Urinary bladder (tissue), 4 donors: Measurements from ENCODE around the gene SELP. TPM values are rescaled to one million over a fixed set of nuclear protein-coding genes. Genes with fewer than 3 reads are reported as not detected.
A peak's percentile ranks its signal among the peaks of the same experiment; 100 is the strongest.

Source experiments
- DNase-seq: peaks from one replicate; pipeline ENCODE4 v3.0.0-alpha.2; 2015; ENCODE audit errors: extremely low spot score
- H3K27ac ChIP-seq: one replicate; pipeline ENCODE4 v1.5.1; 2013; ENCODE audit warnings: low read depth, mild to moderate bottlenecking, moderate library complexity
- H3K36me3 ChIP-seq: one replicate; pipeline ENCODE4 v1.6.1; 2013; ENCODE audit warnings: mild to moderate bottlenecking, moderate library complexity; ENCODE audit not compliant: insufficient read depth
- H3K4me1 ChIP-seq: one replicate; pipeline ENCODE4 v1.6.1; 2013; ENCODE audit warnings: mild to moderate bottlenecking, moderate library complexity; ENCODE audit not compliant: insufficient read depth
- H3K4me3 ChIP-seq: one replicate; pipeline ENCODE4 v1.5.1; 2013; ENCODE audit warnings: low read depth, low read length
- WGBS: extraction: QIAGEN DNeasy Blood & Tissue Kit; methylation state at CpG from one replicate; pipeline ENCODE4 v1.1.7; 2013; 5-methylcytosine and 5-hydroxymethylcytosine counted together
- polyA plus RNA-seq: library from polyadenylated mRNA; stranded (reverse); fragments of 200-250 nt; gene quantifications from one replicate; pipeline ENCODE4 v1.2.3, GENCODE V29; 2013
- total RNA-seq: library from RNA; depleted of rRNA; stranded (reverse); fragments of >200 nt; gene quantifications from one replicate; pipeline ENCODE4 v1.2.3, GENCODE V29; 2014
- donor health status: healthy with polysubstance abuse.
- donor health status: healthy.

The SELP gene
- total and polyA plus RNA-seq, 2 donors = 7.5 to 13.1 TPM

DNA sequence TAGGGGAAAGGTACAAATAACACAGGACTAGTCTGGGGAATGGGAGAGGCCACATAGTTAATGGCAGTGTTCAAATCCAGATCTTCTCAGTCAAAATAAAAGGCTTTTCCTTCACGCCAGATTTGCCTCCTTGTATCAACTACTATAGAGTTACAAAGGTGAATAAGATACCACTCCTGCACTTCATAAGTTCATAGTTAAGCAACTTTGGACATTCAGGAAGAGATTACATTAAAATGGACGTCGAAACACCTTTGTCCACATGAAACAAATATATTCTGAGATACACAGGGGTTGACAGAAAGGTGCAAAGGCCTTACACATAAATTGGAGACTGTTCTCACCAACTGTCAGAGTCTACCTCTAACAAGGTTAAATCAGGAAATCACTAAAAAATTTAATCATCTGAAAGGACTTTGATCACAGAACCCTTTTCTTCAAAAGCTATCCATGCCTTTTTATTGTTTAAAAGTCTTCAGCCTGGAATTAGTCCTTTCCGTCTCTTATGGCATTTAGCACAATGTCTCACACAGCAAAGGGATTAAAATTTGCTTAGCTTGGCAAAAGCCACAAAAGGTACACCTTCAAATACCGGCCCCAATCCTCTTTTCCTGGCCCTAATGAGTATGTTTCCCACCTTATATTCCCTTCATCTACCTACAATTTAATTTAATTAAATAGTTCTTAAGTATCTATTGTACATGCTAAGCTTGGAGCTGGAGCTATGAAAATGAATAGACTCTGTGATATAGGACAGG lies 51.8 kb downstream of the SELP start:
- H3K4me1 ChIP-seq = no peaks in the 10 kb centered on the region
- WGBS = 83% methylated on average over 5 of the region's 5 CpGs
- H3K36me3 ChIP-seq = no peaks in the 10 kb centered on the region
- no peak overlapping the region for H3K4me3 ChIP-seq
- no peak for DNase-seq
- H3K27ac ChIP-seq = no peak overlapping the region

DNA sequence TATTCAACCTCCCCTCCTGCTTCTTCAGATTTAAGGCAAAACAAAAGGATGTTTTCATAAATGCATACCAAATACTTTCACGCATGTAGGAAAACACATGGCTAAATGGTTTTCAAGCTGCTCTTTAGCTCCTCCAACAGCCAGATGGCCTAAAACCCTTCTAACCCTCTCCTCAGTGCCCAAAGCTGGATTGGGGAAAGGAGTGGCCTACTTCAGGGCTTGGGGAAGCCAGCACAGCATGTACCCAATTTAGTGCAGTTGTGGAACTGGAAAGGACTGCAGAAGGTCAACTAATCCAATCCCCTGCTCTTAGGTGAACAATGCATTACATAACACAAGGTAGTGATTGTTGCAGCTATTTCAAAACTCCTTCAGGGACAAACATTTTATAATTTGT lies 53.0 kb downstream of the SELP start:
- Histone ChIP-seq H3K4me1 (no peaks in the 10 kb centered on the region), H3K4me3 (no peak overlapping the region), H3K27ac (no peak overlapping the region), H3K36me3 (no peaks in the 10 kb centered on the region)
- 88% methylated on average over 1 of the region's 1 CpG for WGBS
- no peak for DNase-seq

DNA sequence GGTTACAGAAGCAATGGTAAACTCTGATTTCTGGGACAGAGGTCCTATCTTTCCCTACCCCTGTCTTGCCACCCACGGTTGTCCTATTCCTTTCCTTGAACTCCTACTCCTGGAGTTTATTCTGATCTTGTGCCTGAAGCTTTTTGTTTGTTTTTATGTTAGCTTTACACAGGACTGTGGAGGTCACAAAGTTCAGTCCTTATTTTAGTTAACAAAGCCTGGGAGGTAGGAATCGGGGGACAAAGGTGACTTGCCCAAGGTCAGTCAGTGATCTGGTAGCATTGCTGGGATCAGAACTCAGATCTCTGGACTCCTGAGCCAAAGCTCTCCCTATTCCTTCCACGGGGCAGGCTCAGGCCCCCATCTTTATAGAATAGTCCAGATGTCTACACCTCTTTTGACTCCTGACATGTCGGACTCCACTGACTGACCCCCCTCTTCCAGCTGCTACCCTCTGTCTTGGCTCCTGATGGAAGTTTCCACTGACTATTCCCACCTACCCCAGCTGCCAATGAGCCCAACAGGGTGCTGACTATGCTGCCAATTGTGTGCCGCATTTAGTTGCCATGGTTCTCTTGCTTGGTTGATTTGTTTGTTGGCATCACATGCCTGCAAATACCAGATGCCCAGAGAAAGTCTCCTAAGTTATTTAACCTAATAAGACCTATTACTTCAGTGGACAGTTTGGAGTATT lies 53.5 kb downstream of the SELP start:
- WGBS = 82% methylated on average over 5 of the region's 5 CpGs

DNA sequence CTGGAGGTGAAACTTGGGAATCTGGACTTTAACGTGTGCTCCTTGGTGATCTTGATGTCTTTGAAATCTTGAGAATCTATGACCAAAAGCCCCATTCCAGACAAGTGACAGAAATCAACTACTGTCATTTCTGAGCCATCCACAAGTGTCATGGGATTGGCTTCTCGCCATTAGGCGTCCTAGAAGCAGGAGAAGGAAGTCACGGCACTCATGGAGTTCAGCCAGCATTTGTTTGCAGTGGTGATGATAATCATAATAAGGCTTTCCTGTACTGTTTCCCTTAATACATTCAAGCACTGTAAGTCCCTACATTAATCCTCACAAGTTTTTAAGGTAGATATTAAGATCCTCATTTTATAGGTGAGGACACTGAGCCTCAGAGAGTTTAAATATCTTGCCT lies 55.6 kb downstream of the SELP start:
- no peak overlapping the region for H3K4me3 ChIP-seq
- H3K4me1 ChIP-seq = no peaks in the 10 kb centered on the region
- H3K36me3 ChIP-seq = no peaks in the 10 kb centered on the region
- no peak overlapping the region for H3K27ac ChIP-seq
- 58% methylated on average over 4 of the region's 4 CpGs for WGBS
- no peak for DNase-seq

More for the DNA sequence above, 53.5 kb downstream of the SELP start:
- no peaks in the 10 kb centered on the region for H3K4me1 ChIP-seq
- no peak for DNase-seq
- H3K27ac ChIP-seq = no peak overlapping the region
- no peaks in the 10 kb centered on the region for H3K36me3 ChIP-seq
- H3K4me3 ChIP-seq = no peak overlapping the region

DNA sequence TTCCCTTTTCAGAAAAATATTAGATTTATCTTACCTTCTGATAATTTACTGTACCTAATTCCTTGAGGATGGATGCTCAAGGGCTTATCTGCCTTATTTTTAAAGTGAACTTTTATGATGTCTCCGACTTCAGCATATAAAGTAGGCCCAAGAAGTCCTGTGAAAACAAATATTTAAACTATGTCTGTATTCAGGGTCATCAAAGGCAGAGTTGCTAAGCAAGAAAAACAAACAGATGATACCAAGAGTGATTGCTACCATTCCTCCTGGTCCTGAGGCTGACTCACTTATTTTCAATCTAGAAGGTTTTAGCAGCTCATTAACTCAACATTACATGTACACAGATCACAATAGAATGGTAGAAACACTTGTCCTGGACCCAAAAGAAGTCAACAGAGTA lies 57.7 kb downstream of the SELP start:
- no peaks in the 10 kb centered on the region for H3K36me3 ChIP-seq
- no peak overlapping the region for H3K27ac ChIP-seq
- no peak overlapping the region for H3K4me3 ChIP-seq
- no peaks in the 10 kb centered on the region for H3K4me1 ChIP-seq
- 21% methylated on average over 1 of the region's 1 CpG for WGBS
- DNase-seq = no peak

DNA sequence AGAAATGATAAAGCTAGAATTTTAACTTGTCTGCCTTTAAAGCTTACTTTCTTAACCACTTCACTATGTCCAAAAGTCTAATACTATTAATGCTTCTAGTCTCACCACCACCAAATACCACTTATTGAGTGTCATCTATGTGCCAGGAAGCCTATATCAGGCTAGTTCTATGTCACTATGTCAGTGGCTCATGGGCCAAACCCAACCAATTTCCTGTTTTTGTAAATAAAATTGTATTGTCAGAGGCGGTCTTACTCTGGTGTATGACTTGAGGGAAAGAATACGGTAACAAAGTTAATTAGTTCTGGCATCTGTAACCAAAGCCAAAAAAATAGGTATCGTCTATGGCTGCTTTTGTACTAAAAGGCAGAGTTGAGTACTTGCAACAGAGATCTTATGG lies 58.5 kb downstream of the SELP start:
- H3K27ac ChIP-seq = no peak overlapping the region
- 70% methylated on average over 3 of the region's 3 CpGs for WGBS
- no peak overlapping the region for H3K4me3 ChIP-seq
- H3K4me1 ChIP-seq = no peaks in the 10 kb centered on the region
- H3K36me3 ChIP-seq = no peaks in the 10 kb centered on the region
- DNase-seq = no peak

DNA sequence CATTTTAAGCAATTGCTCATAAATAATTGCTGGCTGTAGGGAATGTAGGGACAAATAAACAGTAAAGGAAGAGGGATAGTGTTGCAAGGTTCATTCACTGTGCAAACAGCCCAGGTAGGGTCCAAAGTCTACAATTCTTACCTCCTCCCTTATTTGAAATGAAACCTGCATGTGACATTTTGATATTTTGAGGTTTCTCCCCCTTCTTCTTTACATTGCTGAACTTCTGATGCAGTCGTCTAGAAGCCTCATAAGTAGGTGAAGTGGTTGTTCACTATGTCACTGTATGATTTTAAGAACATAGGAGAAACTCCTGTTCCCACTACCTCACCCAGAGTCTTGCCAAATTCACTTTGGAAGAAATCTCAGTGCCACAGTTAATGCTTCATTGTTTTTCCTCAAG lies 59.8 kb downstream of the SELP start:
- no peaks in the 10 kb centered on the region for H3K4me1 ChIP-seq
- WGBS = 59% methylated on average over 1 of the region's 1 CpG
- no peak for DNase-seq
- H3K27ac ChIP-seq = no peak overlapping the region
- H3K36me3 ChIP-seq = no peaks in the 10 kb centered on the region
- H3K4me3 ChIP-seq = no peak overlapping the region

DNA sequence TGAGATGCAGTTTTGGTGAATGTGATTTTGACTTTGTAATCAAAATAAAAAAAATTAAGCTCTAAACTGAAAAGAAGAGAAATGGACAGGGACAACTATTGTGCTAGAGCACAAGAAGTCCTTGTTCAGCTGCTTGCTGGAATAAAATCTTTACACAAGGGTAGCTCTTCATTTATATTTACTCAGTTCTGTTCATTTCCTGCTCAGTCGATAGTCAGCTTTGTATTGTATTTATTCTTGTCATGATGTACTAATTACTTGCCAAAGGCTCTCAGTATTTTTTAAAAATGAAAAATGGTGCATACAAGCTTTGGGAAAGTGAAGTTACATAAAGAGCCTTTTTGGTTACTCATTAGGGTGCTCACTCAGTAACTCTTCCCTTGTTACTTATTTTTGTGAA lies 61.4 kb downstream of the SELP start:
- 31% methylated on average over 1 of the region's 1 CpG for WGBS
- no peak overlapping the region for H3K27ac ChIP-seq
- no peak for DNase-seq
- no peaks in the 10 kb centered on the region for H3K4me1 ChIP-seq
- H3K36me3 ChIP-seq = no peaks in the 10 kb centered on the region
- H3K4me3 ChIP-seq = no peak overlapping the region

DNA sequence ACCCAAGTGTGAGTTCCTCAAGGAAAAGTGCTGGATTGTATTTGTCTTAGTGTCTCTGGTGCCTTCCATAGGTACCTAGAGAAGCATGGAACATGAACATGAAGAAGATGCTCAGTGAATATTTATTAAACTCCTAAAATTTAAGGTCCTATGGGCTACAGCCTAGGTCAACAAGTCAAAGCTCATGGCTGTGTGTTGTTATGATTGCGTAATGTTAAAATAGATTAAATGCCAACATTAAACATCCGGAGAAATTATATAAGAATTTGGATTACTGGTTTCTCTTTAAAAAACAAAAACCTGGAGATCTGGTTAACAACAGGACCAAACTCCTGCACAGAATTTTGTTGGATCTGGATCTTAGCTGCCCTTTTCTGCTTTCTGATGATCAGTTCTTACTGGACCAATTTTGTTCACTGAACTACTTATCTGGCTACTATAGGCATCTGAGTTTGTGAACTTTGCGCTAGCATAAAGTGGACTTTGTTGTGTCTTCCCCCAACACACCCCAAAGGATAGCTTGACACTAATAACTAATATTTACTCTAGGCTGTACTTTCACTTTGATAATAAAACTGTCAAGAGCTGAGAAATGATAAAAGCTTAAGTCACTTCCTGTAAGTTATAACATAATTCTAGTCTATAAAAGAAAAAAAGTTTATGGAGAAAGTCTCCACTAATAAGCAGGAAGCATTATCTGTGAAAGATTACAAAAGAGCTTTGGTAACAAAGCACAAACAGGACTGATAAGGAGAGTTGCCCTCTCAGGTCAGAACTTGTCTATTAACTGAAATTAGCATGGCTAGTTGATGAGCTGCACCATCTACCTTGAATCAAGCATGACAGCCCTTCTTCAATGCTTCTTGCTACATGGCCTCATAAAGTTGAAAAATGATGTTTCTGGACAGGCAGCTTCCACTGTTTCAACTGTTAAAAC lies 64.3 kb downstream of the SELP start:
- Histone ChIP-seq H3K27ac (no peak overlapping the region), H3K36me3 (no peaks in the 10 kb centered on the region), H3K4me3 (no peak overlapping the region), H3K4me1 (no peaks in the 10 kb centered on the region)
- DNase-seq = peak; percentile 42
- WGBS = 54% methylated on average over 3 of the region's 3 CpGs

DNA sequence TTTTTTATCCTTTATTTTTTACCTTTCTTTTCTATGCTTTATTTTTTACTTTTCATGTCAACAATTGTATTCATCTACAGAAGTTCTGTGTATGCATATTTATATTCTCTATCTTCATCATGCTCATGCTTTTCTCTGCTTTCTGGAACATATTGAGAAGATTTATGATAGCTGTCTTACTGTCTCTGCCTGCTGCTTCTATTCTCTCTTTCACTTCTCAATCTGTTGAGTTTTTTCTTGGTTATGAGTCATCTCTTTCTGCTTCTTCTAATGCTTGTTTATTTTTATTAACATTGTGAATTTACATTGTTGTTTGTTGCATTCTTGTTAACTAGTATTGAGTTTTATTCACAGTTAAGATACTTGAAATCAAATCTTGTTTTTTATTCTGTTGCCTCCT lies 66.3 kb downstream of the SELP start:
- Histone ChIP-seq H3K27ac (no peak overlapping the region), H3K4me1 (no peaks in the 10 kb centered on the region), H3K4me3 (no peak overlapping the region), H3K36me3 (no peaks in the 10 kb centered on the region)
- DNase-seq = no peak

DNA sequence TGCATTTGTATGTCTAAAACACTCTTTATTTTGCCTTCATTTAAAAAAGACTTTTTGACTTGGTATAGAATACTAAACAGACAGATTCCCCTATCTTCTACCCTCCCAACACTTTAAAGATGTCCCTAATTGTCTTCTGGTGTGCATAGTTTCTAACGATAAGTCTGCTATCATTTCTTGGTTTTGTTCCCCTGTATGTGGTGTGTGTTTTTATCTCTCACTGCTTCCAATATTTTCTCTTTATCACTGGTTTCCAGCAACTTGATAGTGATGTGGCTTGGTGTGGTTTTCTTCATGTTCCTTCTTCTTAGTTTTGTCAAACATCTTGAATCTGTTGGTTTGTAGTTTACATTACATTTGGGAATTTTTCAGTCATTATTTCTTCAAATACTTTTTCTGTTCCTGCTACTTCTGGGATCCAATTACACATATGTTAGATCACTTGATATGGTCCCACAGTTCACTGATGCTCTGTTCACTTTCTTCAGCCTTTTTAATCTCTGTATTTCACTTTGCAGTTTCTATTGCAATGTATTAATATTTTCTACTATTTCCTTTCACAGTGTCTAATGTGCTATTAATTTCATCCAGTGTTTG lies 66.8 kb downstream of the SELP start:
- H3K36me3 ChIP-seq = no peaks in the 10 kb centered on the region
- no peak overlapping the region for H3K4me3 ChIP-seq
- H3K27ac ChIP-seq = no peak overlapping the region
- no peak for DNase-seq
- H3K4me1 ChIP-seq = no peaks in the 10 kb centered on the region
- 94% methylated on average over 1 of the region's 1 CpG for WGBS

DNA sequence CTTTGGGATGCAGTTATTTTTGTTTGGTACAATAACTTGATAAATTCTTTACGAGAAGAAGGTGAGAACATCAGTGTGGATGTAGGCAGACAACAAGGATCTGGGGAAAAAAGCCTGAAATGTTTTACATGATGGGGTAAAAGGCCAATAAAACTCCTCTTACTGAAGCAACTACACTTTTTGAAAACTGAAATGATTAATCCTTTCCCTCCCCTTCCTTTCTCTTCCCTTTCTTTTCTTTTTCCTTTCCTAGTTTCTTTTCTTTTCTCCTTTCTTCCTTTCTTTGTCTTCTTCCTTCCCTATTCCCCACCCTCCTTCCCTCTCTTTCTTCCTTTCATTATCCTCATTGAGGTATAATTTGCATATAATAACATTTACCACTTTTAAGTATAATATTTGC lies 68.2 kb downstream of the SELP start:
- Histone ChIP-seq H3K27ac (no peak overlapping the region), H3K4me1 (no peaks in the 10 kb centered on the region), H3K4me3 (no peak overlapping the region), H3K36me3 (no peaks in the 10 kb centered on the region)
- no peak for DNase-seq
- 89% methylated on average over 1 of the region's 1 CpG for WGBS

DNA sequence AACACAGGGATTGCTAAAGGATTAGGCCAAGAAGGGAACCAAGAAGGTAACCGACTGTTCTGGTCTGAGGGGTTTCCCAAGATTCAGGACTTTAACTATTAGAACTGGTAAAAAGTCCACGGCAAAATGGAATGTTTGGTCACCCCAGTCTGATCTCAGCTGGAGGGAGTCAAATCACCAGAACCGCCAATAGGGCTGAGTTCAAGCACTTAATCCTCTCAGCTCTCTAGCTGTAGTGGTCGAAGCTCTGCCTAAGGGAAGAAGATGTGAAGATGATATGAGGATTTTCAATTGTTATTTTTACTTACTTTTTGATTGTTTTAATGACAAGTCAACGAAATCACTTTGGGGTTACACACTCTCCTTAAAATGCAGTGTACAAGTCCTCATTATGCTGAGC lies 72.8 kb downstream of the SELP start:
- no peaks in the 10 kb centered on the region for H3K4me1 ChIP-seq
- no peaks in the 10 kb centered on the region for H3K36me3 ChIP-seq
- no peak overlapping the region for H3K27ac ChIP-seq
- DNase-seq = no peak
- 77% methylated on average over 5 of the region's 5 CpGs for WGBS
- H3K4me3 ChIP-seq = no peak overlapping the region
